Daoy (cell line): ENCODE results near the gene PHF19. TPM values are rescaled to one million over a fixed set of nuclear protein-coding genes. Genes with fewer than 3 reads are reported as not detected.

Experiments
- DNase-seq: peaks from one replicate; pipeline ENCODE4 v3.0.0-alpha.2; 2015; ENCODE audit warnings: low read depth
- total RNA-seq: library from RNA; depleted of rRNA; stranded (reverse); fragments of >200 nt; shearing (Covaris generic); gene quantifications from 2 replicates; pipeline ENCODE4 v1.2.3, GENCODE V29; 2014; rRNA removed

PHF19 gene
- total RNA-seq, 1 experiment from 2014 or later = 101 TPM

DNA sequence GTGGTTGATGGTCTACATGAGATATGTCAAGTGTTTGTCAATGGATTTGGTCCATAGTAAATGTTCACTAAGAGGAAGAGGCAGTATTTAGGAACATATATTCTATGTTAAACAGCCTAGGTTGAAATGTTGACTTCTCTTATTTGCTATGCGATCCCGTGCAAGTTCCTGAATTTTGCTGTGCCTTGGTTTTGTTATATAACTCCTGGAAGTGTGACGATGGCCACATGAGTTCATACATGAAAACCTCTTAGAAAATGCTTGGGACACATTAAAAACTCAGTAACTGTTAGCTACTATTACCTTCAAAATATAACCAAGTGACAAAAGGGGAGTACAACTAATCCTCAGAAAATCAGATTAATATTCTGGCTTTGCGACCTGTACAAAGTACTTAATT lies 61.9 kb downstream of the PHF19 start:
- no peak for DNase-seq

DNA sequence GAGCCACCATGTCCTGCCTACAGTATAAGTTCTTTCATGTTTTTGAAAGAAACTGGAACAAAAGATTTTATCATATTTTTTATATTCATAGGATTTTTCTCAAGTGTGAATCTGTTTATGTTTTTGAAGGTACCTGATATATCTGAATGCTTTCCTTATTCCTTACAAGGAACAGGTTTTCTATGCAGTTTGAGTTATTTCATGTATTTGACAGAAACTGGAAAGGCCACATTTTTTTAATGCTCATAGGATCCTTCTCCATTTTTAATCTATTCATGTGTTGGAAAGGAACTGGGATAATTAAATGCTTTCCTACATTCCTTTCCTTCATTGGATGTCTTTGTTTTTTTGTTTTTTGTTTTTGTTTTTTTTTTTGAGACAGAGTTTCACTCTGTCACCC lies 68.1 kb downstream of the PHF19 start:
- no peak for DNase-seq

DNA sequence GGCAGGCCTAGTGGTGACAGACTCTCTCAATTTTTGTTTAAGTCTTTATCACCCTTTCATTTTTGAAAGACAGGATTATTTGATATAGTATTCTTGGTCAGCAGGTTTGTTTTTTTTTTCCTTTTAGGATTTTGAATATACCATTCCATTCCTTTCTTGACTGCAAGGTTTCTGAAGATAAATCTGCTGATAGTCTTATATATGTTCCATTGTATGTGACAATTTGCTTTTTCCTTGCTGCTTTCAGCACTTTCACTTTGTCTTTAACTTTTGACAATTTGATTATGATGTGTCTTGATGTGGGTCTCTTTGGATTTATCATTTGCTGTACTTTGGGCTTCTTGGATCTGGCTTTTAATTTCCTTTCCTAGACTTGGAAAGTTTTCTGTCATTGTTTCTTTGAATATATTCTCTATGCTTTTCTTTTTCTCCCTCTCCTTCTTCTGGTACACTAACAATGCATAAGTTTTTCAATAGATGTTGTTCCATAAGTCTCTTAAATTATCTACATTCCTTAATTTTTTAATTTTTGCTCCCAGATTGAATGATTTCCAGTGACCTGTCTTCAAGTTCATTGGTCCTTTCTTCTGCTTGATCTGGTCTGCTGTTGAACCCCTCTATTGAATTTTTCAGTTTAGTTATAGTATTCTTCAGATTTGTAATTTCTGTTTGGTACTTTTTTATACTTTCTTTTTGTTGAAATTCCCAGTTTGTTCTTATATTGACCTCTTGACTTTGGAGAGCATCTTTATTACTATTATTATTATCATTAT lies 69.2 kb downstream of the PHF19 start:
- DNase-seq = no peak

Other genes with a start within 250 kb of the PHF19 start
- gene MEGF9, start 162.7 kb downstream of the PHF19 start, total RNA-seq = 7.1 and 8.0 TPM in 2 replicates
- 15.3 and 18.9 TPM in 2 replicates for gene FBXW2, start 83.8 kb downstream of the PHF19 start, total RNA-seq
- gene PSMD5, start 34.3 kb downstream of the PHF19 start, total RNA-seq = 38.0 and 40.7 TPM in 2 replicates
- 8.1 and 11.6 TPM in 2 replicates for gene TRAF1, start 49.6 kb upstream of the PHF19 start, total RNA-seq
- 0.45 and 0.69 TPM in 2 replicates for gene C5, start 173.1 kb upstream of the PHF19 start, total RNA-seq
- 21.4 and 21.5 TPM in 2 replicates for gene CNTRL, start 197.8 kb upstream of the PHF19 start, total RNA-seq